K562 (cell line): Measurements from ENCODE around the gene ELOB. TPM values are rescaled to one million over a fixed set of nuclear protein-coding genes. Genes with fewer than 3 reads are reported as not detected.

Source experiments
- CCNT2 ChIP-seq: IDR thresholded peaks from 2 replicates; pipeline ENCODE4 v1.6.1; 2011; ENCODE audit warnings: borderline replicate concordance, low read depth, mild to moderate bottlenecking, moderate library complexity, mixed read lengths, low read length; ENCODE audit not compliant: insufficient read length; ENCODE audit errors: extremely low read depth
- CREBBP ChIP-seq: IDR thresholded peaks from one replicate; pipeline ENCODE4 v1.6.1; 2012; ENCODE audit warnings: low read depth, mild to moderate bottlenecking, control low read depth, inconsistent platforms, low read length
- CXXC5 ChIP-seq: fragments of 250-450 bp; sonication (Bioruptor Pico); IDR thresholded peaks from 2 replicates; pipeline ENCODE4 v1.8.0; 2022; ENCODE audit warnings: inconsistent platforms, mild to moderate bottlenecking, moderate library complexity
- EP300 ChIP-seq: IDR thresholded peaks from 2 replicates; pipeline ENCODE4 v1.6.1; 2012; ENCODE audit warnings: low read length, improper control_type of control experiment
- MECOM ChIP-seq: fragments of 250-450 bp; sonication (Bioruptor Pico); IDR thresholded peaks from 2 replicates; pipeline ENCODE4 v1.8.0; 2022; ENCODE audit warnings: inconsistent platforms
- SIN3A ChIP-seq, 2 experiments: fragments of 150-350 bp in 1 of 2; IDR thresholded peaks; 2 replicates each; pipeline ENCODE4 v1.6.1; 2011 to 2016; ENCODE audit warnings: borderline replicate concordance in 2 of 2, low read depth in 2 of 2, low read length in 2 of 2, mild to moderate bottlenecking in 2 of 2, moderate library complexity in 2 of 2; ENCODE audit not compliant: control insufficient read depth in 1 of 2
- SMARCA4 ChIP-seq: fragments of 450-650 bp; IDR thresholded peaks from 2 replicates; pipeline ENCODE4 v1.6.1; 2016
- SMARCE1 ChIP-seq: fragments of 450-650 bp; IDR thresholded peaks from 2 replicates; pipeline ENCODE4 v1.7.1; 2016; ENCODE audit warnings: mild to moderate bottlenecking
- TOE1 ChIP-seq, 2 experiments: fragments of 450-650 bp in 1 of 2; sonication (generic) in 1 of 2; formaldehyde crosslinking in 1 of 2; IDR thresholded peaks; 2 replicates each; pipeline versions ENCODE4 v1.7.1 to v1.8.0; 2016 to 2022; ENCODE audit warnings: borderline replicate concordance in 2 of 2, mild to moderate bottlenecking in 2 of 2, antibody characterized with exemption in 1 of 2, inconsistent platforms in 1 of 2, low read depth in 1 of 2, missing genetic modification reagents in 1 of 2, moderate library complexity in 1 of 2
- U2AF2 ChIP-seq: fragments of 200-400 bp; formaldehyde crosslinking; optimal IDR thresholded peaks from 2 replicates; pipeline ENCODE3; 2017; ENCODE audit warnings: low read depth, mild to moderate bottlenecking, low read length
- ZBTB11 ChIP-seq, 3 experiments: fragments of 200-800 bp in 1 of 3; fragments of 250-450 bp in 1 of 3; fragments of 450-650 bp in 1 of 3; sonication (Bioruptor Pico) in 1 of 3; sonication (Bioruptor generic) in 1 of 3; formaldehyde crosslinking in 1 of 3; IDR thresholded peaks; 2 replicates each; pipeline versions ENCODE4 v1.6.1 to v1.8.0; 2016 to 2022; ENCODE audit warnings: mild to moderate bottlenecking in 2 of 3, missing genetic modification characterization in 2 of 3, missing compliant biosample characterization in 1 of 3, moderate library complexity in 1 of 3
- ZNF41 ChIP-seq: fragments of 250-450 bp; sonication (Bioruptor Pico); conservative IDR thresholded peaks from 2 replicates; pipeline ENCODE4 v1.4.0; 2020; ENCODE audit warnings: mild to moderate bottlenecking
- ZNF695 ChIP-seq: fragments of 450-650 bp; formaldehyde crosslinking; IDR thresholded peaks from 2 replicates; pipeline ENCODE4 v1.4.0; 2020; ENCODE audit warnings: mild to moderate bottlenecking, moderate library complexity
- ZNF740 ChIP-seq, 3 experiments: fragments of 200-800 bp in 1 of 3; sonication (Bioruptor generic) in 1 of 3; sonication (generic) in 1 of 3; formaldehyde crosslinking in 1 of 3; IDR thresholded peaks; 2 replicates each; pipeline versions ENCODE4 v1.6.1 to v1.8.0; 2016 to 2022; ENCODE audit warnings: mild to moderate bottlenecking in 2 of 3, missing compliant biosample characterization in 2 of 3, missing genetic modification characterization in 2 of 3, missing genetic modification reagents in 1 of 3
- polyA plus RNA-seq, 8 experiments: library from polyadenylated mRNA; depleted of rRNA in 4 of 8; stranded (reverse) in 5 of 8; unstranded in 3 of 8; fragments of >200 nt; fragmentation: Nextera tagmentation in 2 of 8; fragmentation: Illumina TruSeq in 1 of 8; extraction: Ambion mirVana in 2 of 8; extraction: Trizol in 1 of 8; gene quantifications; 2 replicates each; pipeline versions ENCODE4 v1.2.1 to v1.2.3, GENCODE V29; 2011 to 2014; ENCODE audit warnings: inconsistent platforms in 1 of 8, missing spikeins in 1 of 8
- total RNA-seq, 7 experiments: library from RNA; depleted of rRNA in 6 of 7; stranded (reverse); fragments of >200 nt in 6 of 7; fragmentation: Illumina TruSeq in 2 of 7; extraction: Trizol in 2 of 7; gene quantifications; 2 replicates each; pipeline versions ENCODE4 v1.2.1 to v1.2.3, GENCODE V29; 2011 to 2021; ENCODE audit warnings: low replicate concordance in 1 of 7
- TF ChIP-seq, protein P1 (sequence below): sonication (generic); formaldehyde crosslinking; IDR thresholded peaks from 2 replicates; pipeline ENCODE4 v1.8.0; 2022; ENCODE audit warnings: missing genetic modification reagents, mild to moderate bottlenecking, borderline replicate concordance
- TF ChIP-seq, protein P2 (sequence below): fragments of 250-450 bp; sonication (Bioruptor Pico); IDR thresholded peaks from 2 replicates; pipeline ENCODE4 v1.4.0; 2020
- TF ChIP-seq, protein P3 (sequence below): fragments of 450-650 bp; IDR thresholded peaks from 2 replicates; pipeline ENCODE4 v1.6.1; 2016; ENCODE audit warnings: antibody characterized with exemption

ELOB gene
- total and polyA plus RNA-seq, 9 of the 15 experiments (the other 6 are each of a cell fraction or from before 2014, with no cell fraction given) = 63.2 to 791 (median 237) TPM

DNA sequence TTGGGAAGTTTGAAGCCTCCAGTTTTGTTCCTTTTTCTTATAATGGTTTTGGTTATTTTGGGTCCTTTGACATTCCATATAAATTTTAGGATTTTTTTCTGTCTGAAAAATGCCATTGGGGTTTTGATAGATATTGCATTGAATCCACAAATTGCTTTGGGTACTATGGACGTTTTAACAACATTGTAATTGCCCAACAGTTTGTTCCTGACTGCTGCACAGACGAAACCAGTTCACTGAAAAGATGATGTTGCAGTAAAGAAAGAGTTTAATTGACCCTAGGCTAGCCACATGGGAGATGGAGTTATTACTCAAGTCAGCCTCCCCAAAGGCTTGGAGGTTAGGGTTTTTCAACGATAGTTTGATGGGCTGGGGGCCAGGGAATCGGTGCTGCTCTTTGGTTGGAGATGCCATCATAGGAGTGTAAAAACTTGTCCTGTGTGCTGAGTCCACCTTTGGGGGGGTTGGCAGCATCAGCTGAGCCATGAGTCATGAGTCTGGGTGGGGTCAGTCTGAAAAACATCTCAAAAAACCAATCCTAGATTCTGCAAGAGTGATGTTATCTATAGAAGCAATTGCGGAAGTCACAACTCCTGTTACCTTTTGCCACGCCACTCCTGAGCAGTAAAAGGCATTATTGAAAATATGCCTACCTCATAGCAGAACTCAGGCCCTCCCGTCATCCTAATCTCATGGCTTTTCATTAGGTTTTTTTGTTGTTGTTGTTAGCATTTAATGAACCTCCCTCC lies 18.5 kb upstream of the ELOB start (continued):
- TF ChIP-seq, protein P1, sequence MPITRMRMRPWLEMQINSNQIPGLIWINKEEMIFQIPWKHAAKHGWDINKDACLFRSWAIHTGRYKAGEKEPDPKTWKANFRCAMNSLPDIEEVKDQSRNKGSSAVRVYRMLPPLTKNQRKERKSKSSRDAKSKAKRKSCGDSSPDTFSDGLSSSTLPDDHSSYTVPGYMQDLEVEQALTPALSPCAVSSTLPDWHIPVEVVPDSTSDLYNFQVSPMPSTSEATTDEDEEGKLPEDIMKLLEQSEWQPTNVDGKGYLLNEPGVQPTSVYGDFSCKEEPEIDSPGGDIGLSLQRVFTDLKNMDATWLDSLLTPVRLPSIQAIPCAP (CRISPR knock-in tag) = no peak
- TF ChIP-seq EP300 (peak; percentile 45; the same call in 1 of the 2 replicates), ZBTB11 (CRISPR knock-in tag; IDR thresholded peaks at IDR 0.05) (no peak), ZNF695 (CRISPR knock-in tag) (no peak), SIN3A (IDR thresholded peaks at IDR 0.05; ENCODE audit: borderline replicate concordance in 2 of 2, control insufficient read depth in 1 of 2, low read depth in 2 of 2, low read length in 2 of 2) (no peak), ZNF41 (CRISPR knock-in tag) (no peak), SMARCA4 (peak; percentile 68; the same call in 1 of the 2 replicates), ZNF740 (CRISPR knock-in tag; IDR thresholded peaks at IDR 0.05) (0 out of 2 replicates have a peak, but pooled peaks have one; percentile 38), ZNF740 (tag; IDR thresholded peaks at IDR 0.05) (peak in 1 of 2 experiments; percentile 56; a peak in 1 of 4 replicates), MECOM (CRISPR knock-in tag) (no peak), SMARCE1 (peak; percentile 78; the same call in 1 of the 2 replicates), TOE1 (IDR thresholded peaks at IDR 0.05; ENCODE audit: borderline replicate concordance) (peak; percentile 45; the same call in 1 of the 2 replicates), TOE1 (CRISPR knock-in tag; IDR thresholded peaks at IDR 0.05; ENCODE audit: borderline replicate concordance, low read depth) (no peak), CXXC5 (CRISPR knock-in tag) (0 out of 2 replicates have a peak, but pooled peaks have one; percentile 13), CCNT2 (peak; percentile 23), CREBBP (no peak), U2AF2 (no peak)
- TF ChIP-seq, protein P2, sequence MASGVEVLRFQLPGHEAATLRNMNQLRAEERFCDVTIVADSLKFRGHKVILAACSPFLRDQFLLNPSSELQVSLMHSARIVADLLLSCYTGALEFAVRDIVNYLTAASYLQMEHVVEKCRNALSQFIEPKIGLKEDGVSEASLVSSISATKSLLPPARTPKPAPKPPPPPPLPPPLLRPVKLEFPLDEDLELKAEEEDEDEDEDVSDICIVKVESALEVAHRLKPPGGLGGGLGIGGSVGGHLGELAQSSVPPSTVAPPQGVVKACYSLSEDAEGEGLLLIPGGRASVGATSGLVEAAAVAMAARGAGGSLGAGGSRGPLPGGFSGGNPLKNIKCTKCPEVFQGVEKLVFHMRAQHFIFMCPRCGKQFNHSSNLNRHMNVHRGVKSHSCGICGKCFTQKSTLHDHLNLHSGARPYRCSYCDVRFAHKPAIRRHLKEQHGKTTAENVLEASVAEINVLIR (CRISPR knock-in tag) = no peak
- TF ChIP-seq, protein P3, sequence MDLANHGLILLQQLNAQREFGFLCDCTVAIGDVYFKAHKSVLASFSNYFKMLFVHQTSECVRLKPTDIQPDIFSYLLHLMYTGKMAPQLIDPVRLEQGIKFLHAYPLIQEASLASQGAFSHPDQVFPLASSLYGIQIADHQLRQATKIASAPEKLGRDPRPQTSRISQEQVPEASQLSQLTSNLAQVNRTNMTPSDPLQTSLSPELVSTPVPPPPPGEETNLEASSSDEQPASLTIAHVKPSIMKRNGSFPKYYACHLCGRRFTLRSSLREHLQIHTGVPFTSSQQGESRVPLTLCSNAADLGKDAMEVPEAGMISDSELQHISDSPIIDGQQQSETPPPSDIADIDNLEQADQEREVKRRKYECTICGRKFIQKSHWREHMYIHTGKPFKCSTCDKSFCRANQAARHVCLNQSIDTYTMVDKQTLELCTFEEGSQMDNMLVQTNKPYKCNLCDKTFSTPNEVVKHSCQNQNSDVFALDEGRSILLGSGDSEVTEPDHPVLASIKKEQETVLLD = no peak
